Skeletal muscle tissue (tissue), 4 donors: ENCODE measurements around the gene LGALS4. TPM values are rescaled to one million over a fixed set of nuclear protein-coding genes. Genes with fewer than 3 reads are reported as not detected.
"Not testable (repeated sequence)": the region's sequence is repeated elsewhere in the genome, so short reads cannot be mapped to it uniquely, and the experiment has no call there.

ENCODE experiments used
- H3K27ac ChIP-seq: one replicate; pipeline ENCODE4 v1.7.0; 2013; ENCODE audit warnings: mild to moderate bottlenecking, low read depth, low read length, inconsistent platforms
- H3K27me3 ChIP-seq, 3 donors: one replicate each; pipeline ENCODE4 v1.7.0; 2013; ENCODE audit warnings: low read length in 3 of 3; ENCODE audit not compliant: control insufficient read depth in 3 of 3, insufficient read depth in 3 of 3
- H3K36me3 ChIP-seq, 3 donors: one replicate each; pipeline ENCODE4 v1.7.0; 2013; ENCODE audit warnings: low read length in 3 of 3; ENCODE audit not compliant: control insufficient read depth in 3 of 3, insufficient read depth in 3 of 3
- H3K4me1 ChIP-seq, 3 donors: one replicate each; pipeline ENCODE4 v1.7.0; 2013; ENCODE audit warnings: low read length in 3 of 3, mild to moderate bottlenecking in 3 of 3; ENCODE audit not compliant: control insufficient read depth in 3 of 3, insufficient read depth in 3 of 3
- H3K4me3 ChIP-seq, 3 donors: one replicate each; pipeline ENCODE4 v1.7.0; 2013; ENCODE audit warnings: low read length in 3 of 3
- H3K9ac ChIP-seq, 3 donors: one replicate each; pipeline ENCODE4 v1.7.0; 2013; ENCODE audit warnings: low read length in 3 of 3, mild to moderate bottlenecking in 3 of 3, moderate library complexity in 2 of 3, low read depth in 1 of 3
- H3K9me3 ChIP-seq, 3 donors: one replicate each; pipeline ENCODE4 v1.7.0; 2013; ENCODE audit warnings: low read length in 3 of 3; ENCODE audit not compliant: control insufficient read depth in 3 of 3
- total RNA-seq: library from RNA; depleted of rRNA; stranded (reverse); fragments of >200 nt; gene quantifications from one replicate; pipeline ENCODE4 v1.2.3, GENCODE V29; 2014
- donor health status: Osteomylitis.

Gene LGALS4
- total RNA-seq, 1 donor from 2014 or later, result not detected

DNA sequence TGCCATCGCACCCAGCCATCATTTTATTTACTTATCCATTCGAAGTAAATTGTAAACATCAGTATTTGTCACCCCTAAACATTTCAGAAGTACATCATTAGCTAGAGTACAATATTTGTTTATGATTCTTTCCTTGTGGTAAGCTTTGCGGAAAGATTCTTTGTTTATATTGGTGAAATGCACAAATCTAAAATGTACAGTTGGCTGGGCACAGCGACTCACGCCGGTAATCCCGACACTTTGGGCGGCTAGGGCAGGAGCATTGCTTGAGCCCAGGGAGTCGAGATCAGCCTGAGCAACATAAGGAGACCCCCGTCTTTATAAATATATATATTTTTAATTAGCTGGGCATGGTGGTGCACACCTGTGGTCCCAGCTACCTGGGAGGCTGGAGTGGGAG lies 13.6 kb downstream of the LGALS4 start:
- Histone ChIP-seq H3K9me3 (no peaks in the 10 kb centered on the region), H3K4me3 (no peak overlapping the region), H3K36me3 (peaks cover 2 to 9% (median 3%) of the 10 kb centered on the region in 3 donors), H3K9ac (no peak overlapping the region), H3K27me3 (no peaks in the 10 kb centered on the region), H3K4me1 (no peaks in the 10 kb centered on the region), H3K27ac (no peak overlapping the region)

DNA sequence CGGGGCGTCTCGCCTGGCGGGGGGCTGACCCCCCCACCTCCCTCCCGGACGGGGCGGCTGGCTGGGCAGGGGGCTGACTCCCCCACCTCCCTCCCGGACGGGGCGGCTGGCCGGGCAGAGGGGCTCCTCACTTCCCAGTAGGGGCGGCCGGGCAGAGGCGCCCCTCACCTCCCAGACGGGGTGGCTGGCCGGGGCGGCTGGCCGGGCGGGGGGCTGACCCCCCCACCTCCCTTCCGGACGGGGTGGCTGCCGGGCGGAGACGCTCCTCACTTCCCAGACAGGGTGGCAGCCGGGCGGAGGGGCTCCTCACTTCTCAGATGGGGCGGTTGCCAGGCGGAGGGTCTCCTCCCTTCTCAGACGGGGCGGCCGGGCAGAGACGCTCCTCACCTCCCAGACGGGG lies 15.0 kb downstream of the LGALS4 start:
- not testable (repeated sequence) for H3K4me3 ChIP-seq, H3K27me3 ChIP-seq, H3K9me3 ChIP-seq, H3K9ac ChIP-seq, H3K27ac ChIP-seq, H3K4me1 ChIP-seq, H3K36me3 ChIP-seq

DNA sequence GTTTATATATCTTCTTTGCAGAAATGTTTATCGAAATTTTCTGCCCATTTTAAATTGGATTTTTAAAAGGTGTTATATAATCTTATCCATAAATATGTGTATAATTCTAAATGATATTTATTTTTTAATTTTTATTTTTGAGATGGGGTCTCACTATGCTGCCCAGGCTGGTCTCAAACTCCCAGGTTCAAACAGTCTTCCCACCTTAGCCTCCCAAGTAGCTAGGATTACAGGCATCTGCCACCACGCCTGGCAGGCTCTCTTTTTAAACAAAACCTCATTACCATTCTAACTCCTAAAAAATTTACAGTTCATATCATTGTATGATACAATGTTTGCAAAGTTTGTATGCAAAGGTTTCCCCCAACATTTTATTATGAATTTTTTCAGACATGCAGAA lies 16.6 kb downstream of the LGALS4 start:
- Histone ChIP-seq H3K4me1 (peaks cover 3 to 6% (median 3%) of the 10 kb centered on the region in 3 donors), H3K36me3 (peaks cover 0 to 6% (median 2%) of the 10 kb centered on the region in 3 donors), H3K4me3 (no peak overlapping the region), H3K27me3 (peaks cover 0 to 6% (median 0%) of the 10 kb centered on the region in 3 donors), H3K9me3 (no peaks in the 10 kb centered on the region), H3K9ac (no peak overlapping the region), H3K27ac (no peak overlapping the region)

DNA sequence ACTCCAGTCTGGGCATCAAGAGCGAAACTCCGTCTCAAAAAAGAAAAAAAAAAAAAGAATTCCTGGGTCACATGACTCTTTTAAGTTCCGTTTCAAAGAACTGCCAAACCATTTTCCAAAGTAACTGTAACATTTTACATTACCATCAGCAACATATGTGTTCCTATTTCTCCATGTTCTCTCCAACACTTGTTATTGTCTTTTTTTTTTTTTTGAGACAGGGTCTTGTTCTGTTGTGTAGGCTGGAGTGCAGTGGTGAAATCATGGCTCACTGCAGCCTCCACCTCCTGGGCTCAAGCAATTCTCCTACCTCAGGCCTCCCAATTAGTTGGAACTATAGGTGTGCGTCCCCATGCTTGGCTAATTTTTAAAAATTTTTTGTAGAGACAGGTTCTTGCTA lies 17.2 kb downstream of the LGALS4 start:
- Histone ChIP-seq H3K4me1 (peaks cover 3 to 6% (median 3%) of the 10 kb centered on the region in 3 donors), H3K9me3 (no peaks in the 10 kb centered on the region), H3K27me3 (peaks cover 0 to 6% (median 0%) of the 10 kb centered on the region in 3 donors), H3K27ac (no peak overlapping the region), H3K36me3 (no peaks in the 10 kb centered on the region), H3K4me3 (no peak overlapping the region), H3K9ac (no peak overlapping the region)

DNA sequence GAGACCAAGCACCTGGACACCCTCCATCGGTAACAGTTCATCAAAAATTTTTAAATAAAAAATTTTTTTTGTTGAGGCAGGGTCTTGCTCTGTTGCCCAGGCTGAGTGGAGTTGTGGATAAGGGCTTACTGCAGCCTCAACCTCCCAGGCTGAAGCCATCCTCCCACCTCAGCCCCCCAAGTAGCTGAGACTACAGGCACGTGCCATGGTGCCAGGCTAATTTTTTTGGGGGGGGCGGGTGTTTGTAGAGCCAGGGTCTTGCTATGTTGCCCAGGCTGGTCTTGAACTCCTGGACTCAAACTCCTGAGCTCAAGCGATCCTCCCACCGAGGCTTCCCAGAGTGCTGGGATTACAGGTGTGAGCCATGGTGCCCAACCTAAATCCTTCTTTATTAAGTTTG lies 19.1 kb downstream of the LGALS4 start:
- Histone ChIP-seq H3K9ac (no peak overlapping the region), H3K9me3 (no peaks in the 10 kb centered on the region), H3K27me3 (peaks cover 0 to 6% (median 0%) of the 10 kb centered on the region in 3 donors), H3K4me1 (peaks cover 3 to 6% (median 3%) of the 10 kb centered on the region in 3 donors), H3K4me3 (no peak overlapping the region), H3K27ac (no peak overlapping the region), H3K36me3 (no peaks in the 10 kb centered on the region)

DNA sequence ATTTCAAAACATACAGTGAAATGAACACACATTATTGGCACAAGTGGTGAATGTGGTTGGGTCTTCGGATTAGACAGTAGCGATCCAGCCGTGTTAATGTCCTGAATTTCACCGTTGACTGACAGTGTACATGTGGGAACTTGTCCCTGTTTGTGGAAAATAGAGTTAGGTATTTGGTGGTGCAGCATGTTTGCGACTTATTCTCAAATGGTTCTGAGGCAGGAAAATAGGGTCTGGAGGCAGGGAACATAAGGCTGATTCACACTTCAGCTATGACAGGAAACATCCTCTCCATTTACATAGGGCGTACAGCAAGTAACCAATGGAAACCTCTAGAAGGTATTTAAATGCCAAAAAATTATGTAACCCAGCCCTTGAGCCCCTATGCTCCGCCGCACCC lies 19.6 kb downstream of the LGALS4 start:
- H3K36me3 ChIP-seq, result no peaks in the 10 kb centered on the region
- H3K9me3 ChIP-seq, result no peaks in the 10 kb centered on the region
- no peak overlapping the region for H3K4me3 ChIP-seq
- peaks cover 0 to 6% (median 0%) of the 10 kb centered on the region in 3 donors for H3K27me3 ChIP-seq
- peaks cover 3 to 6% (median 3%) of the 10 kb centered on the region in 3 donors for H3K4me1 ChIP-seq
- H3K27ac ChIP-seq, result no peak overlapping the region
- H3K9ac ChIP-seq, result no peak overlapping the region

DNA sequence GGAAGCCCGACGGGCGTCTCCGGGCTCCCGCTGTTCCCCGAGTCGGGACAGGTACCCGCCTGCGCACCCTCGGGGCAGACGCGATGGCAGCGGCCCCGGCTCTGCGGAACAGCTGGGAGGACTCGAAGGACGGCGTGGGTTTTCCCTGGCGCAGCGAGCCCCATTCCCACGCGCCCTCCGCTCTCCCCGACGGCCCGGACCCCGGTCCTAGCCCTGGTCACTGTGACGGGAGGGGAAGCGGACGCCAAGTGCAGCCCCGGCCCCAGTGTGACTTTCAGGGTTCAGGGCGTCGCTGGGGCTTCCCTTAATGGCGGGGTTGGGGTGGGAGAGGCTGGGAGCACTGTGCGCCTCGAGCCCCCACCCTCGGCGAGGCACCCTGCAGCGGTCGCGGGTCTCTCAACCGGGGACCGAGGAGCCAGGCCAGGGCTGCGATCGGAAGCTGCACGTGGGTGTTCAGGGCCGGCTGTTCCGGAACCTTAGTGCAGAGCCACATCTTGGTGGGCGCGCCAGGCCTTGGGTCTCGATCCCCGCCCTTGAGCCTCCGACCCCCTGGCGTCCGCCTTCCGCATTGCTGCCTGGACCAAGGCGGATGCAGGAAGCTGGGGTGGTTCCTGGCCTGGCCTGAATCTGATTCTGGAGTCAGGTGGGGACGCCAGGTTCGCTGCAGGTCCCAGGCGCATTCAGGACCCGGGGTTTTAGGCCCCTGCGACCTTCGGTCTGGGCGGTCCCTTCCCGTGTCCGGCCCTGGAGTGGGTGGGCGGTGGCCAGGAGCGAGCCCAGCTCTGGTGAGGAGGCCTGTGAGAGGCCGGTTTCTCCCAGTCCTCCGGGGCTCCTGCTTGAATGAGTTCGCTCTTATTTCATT lies 20.3 kb downstream of the LGALS4 start:
- Histone ChIP-seq H3K4me3 (peak overlapping the region in 1 of 3 donors; percentile 32), H3K9ac (no peak overlapping the region), H3K9me3 (no peaks in the 10 kb centered on the region), H3K36me3 (no peaks in the 10 kb centered on the region), H3K27me3 (peaks cover 0 to 6% (median 0%) of the 10 kb centered on the region in 3 donors), H3K27ac (no peak overlapping the region), H3K4me1 (peaks cover 3 to 6% (median 3%) of the 10 kb centered on the region in 3 donors)

DNA sequence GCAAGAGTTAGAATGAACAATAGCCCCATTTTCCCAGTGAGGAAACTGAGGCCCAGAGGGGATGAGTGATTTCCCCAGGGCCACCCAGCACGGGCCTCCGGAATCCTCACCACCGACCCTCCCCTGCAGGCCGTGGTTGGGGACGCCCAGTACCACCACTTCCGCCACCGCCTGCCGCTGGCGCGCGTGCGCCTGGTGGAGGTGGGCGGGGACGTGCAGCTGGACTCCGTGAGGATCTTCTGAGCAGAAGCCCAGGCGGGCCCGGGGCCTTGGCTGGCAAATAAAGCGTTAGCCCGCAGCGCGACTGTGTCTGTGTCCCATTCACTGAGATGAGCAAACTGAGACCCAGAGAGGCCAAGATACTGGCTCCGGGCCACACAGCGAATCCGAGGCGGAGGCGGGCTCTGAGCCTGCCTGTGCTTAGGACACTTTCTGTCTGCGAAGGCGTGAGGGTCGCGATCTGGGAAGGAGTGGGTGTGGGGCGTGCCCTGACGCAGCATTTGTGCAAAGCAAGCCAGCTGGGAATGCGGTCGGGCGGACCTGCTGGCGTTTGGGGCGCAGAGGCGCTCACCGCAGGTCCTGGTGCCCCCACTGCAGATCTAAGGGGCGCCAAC lies 21.2 kb downstream of the LGALS4 start:
- peaks cover 6 to 12% (median 8%) of the 10 kb centered on the region in 3 donors for H3K4me1 ChIP-seq
- not testable (repeated sequence) for H3K9me3 ChIP-seq, H3K36me3 ChIP-seq, H3K9ac ChIP-seq, H3K27ac ChIP-seq, H3K27me3 ChIP-seq, H3K4me3 ChIP-seq

DNA sequence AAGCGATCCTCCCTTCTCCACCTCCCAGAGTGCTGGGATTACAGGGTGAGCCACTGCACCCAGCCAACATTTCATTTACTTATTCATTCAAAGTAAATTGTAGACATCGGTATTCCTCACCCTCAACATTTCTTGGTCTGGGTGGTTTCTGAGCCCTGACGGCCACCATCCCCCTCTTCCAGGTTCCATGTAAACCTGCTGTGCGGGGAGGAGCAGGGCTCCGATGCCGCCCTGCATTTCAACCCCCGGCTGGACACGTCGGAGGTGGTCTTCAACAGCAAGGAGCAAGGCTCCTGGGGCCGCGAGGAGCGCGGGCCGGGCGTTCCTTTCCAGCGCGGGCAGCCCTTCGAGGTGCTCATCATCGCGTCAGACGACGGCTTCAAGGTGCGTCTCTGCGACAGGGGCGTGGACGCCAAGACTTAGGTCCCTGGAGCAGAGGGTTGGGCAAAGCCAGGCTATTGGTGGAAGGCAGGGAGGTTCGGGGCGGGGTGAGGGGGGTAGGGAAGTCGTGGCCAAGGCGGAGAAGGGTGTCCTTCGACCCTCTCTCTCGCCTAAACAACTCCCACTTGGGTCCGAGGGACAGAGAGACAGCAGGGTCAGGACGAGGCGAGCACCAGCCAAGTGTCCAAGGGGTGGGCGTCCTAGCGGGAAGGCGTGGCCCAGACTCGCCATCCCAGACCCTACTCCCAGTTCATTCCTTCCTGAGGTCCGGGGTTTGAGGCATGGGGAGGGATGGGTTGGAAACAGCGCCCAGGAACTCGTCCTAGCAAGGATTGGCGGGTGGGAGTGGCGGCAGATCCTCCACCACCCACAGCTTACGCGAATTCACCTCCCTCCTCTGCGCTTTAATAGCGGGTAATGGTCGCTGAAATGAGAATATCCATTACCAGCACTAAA lies 22.0 kb downstream of the LGALS4 start:
- H3K9me3 ChIP-seq, H3K4me3 ChIP-seq, H3K27ac ChIP-seq, H3K36me3 ChIP-seq, H3K9ac ChIP-seq, H3K27me3 ChIP-seq: not testable (repeated sequence)
- H3K4me1 ChIP-seq, result peaks cover 7 to 15% (median 8%) of the 10 kb centered on the region in 3 donors
